GM21737 (cell line): Measurements from ENCODE around the gene ATP2A3.

Source experiments
- ATAC-seq: cut with Tn5 transposase; IDR thresholded peaks from one replicate; pipeline ENCODE4 v1.9.1; 2021; ENCODE audit warnings: mild to moderate bottlenecking, moderate library complexity; ENCODE audit not compliant: unreplicated experiment

Gene ATP2A3

GRCh38 chr17:3929764-3930163, 34.5 kb downstream of the ATP2A3 start:
- no peak for ATAC-seq

GRCh38 chr17:3929181-3929580, 35.1 kb downstream of the ATP2A3 start:
- no peak for ATAC-seq

GRCh38 chr17:3928406-3928805, 35.8 kb downstream of the ATP2A3 start:
- no peak for ATAC-seq

- ATAC-seq: no peak
These were observed 36.5 kb downstream of the ATP2A3 start for GRCh38 chr17:3927628-3928340.

- no peak for ATAC-seq
These were observed 37.2 kb downstream of the ATP2A3 start for GRCh38 chr17:3926860-3927627.

- ATAC-seq: no peak
These were observed 38.4 kb downstream of the ATP2A3 start for GRCh38 chr17:3925684-3926485.

- ATAC-seq: no peak
These were observed 39.5 kb downstream of the ATP2A3 start for GRCh38 chr17:3924512-3925350.

- no peak for ATAC-seq
These were observed 40.6 kb downstream of the ATP2A3 start for GRCh38 chr17:3923466-3924190.

- ATAC-seq: no peak
These were observed 41.5 kb downstream of the ATP2A3 start for GRCh38 chr17:3922765-3923164.

GRCh38 chr17:3921502-3922319, 42.5 kb downstream of the ATP2A3 start:
- ATAC-seq: no peak

GRCh38 chr17:3921006-3921405, 43.2 kb downstream of the ATP2A3 start:
- no peak for ATAC-seq

- no peak for ATAC-seq
These were observed 45.1 kb downstream of the ATP2A3 start for GRCh38 chr17:3919123-3919624.

- ATAC-seq: no peak
These were observed 45.7 kb downstream of the ATP2A3 start for GRCh38 chr17:3918372-3919122.

- no peak for ATAC-seq
These were observed 46.8 kb downstream of the ATP2A3 start for GRCh38 chr17:3917391-3917931.

GRCh38 chr17:3916825-3917224, 47.4 kb downstream of the ATP2A3 start:
- no peak for ATAC-seq

GRCh38 chr17:3915995-3916696, 48.1 kb downstream of the ATP2A3 start, which contains the start of gene P2RX1:
TSS of gene P2RX1 (minus strand) at chr17:3916465. CDS start at chr17:3916225, 240 bp downstream.
- no peak for ATAC-seq

GRCh38 chr17:3915581-3915994, 48.6 kb downstream of the ATP2A3 start:
- no peak for ATAC-seq
